22Rv1 (cell line): ENCODE results near the gene PTPRQ.

Experiments
- CTCF ChIP-seq: fragments of 450-650 bp; IDR thresholded peaks from 2 replicates; pipeline ENCODE4 v1.5.1; 2017; ENCODE audit warnings: mild to moderate bottlenecking
- ZFX ChIP-seq: fragments of 450-650 bp; IDR thresholded peaks from 2 replicates; pipeline ENCODE4 v1.6.1; 2017; ENCODE audit warnings: antibody characterized with exemption, borderline replicate concordance

GRCh38 chr12:80709811-80710726 lies 266.0 kb downstream of the PTPRQ start:
- peak; percentile 81 for TF ChIP-seq CTCF
- no peak for TF ChIP-seq ZFX
